NT2/D1 (cell line): Measurements from ENCODE around the gene ZFHX3.

Experiments used
- DNase-seq: peaks from one replicate; pipeline ENCODE4 v3.0.0-alpha.2; 2011; ENCODE audit warnings: low read depth, low spot score
- H3K27me3 ChIP-seq: 2 replicates; pipeline ENCODE4 v1.6.0; 2011; ENCODE audit warnings: mild to moderate bottlenecking; ENCODE audit not compliant: insufficient read length, insufficient read depth
- H3K36me3 ChIP-seq: 2 replicates; pipeline ENCODE4 v1.6.1; 2011; ENCODE audit warnings: mild to moderate bottlenecking, low read length, mixed read lengths; ENCODE audit not compliant: insufficient read depth, insufficient read length
- H3K4me1 ChIP-seq: 2 replicates; pipeline ENCODE4 v1.5.1; 2011; ENCODE audit not compliant: insufficient read depth, insufficient read length
- H3K4me3 ChIP-seq: 2 replicates; pipeline ENCODE4 v1.5.1; 2011; ENCODE audit warnings: low read depth; ENCODE audit not compliant: insufficient read length
- H3K9ac ChIP-seq: 2 replicates; pipeline ENCODE4 v1.6.0; 2011; ENCODE audit warnings: low read depth; ENCODE audit not compliant: insufficient read length
- H3K9me3 ChIP-seq: 2 replicates; pipeline ENCODE4 v1.5.1; 2011; ENCODE audit warnings: mild to moderate bottlenecking, low read length; ENCODE audit not compliant: insufficient read depth
- SUZ12 ChIP-seq: IDR thresholded peaks from 2 replicates; pipeline ENCODE4 v1.6.1; 2011; ENCODE audit not compliant: insufficient read length, insufficient read depth; ENCODE audit errors: extremely low read depth
- YY1 ChIP-seq: IDR thresholded peaks from 2 replicates; pipeline ENCODE4 v1.6.1; 2011; ENCODE audit not compliant: insufficient read length, insufficient read depth
- ZNF274 ChIP-seq: IDR thresholded peaks from 2 replicates; pipeline ENCODE4 v1.6.1; 2011; ENCODE audit warnings: mild to moderate bottlenecking, low read depth, low read length

The ZFHX3 gene

DNA sequence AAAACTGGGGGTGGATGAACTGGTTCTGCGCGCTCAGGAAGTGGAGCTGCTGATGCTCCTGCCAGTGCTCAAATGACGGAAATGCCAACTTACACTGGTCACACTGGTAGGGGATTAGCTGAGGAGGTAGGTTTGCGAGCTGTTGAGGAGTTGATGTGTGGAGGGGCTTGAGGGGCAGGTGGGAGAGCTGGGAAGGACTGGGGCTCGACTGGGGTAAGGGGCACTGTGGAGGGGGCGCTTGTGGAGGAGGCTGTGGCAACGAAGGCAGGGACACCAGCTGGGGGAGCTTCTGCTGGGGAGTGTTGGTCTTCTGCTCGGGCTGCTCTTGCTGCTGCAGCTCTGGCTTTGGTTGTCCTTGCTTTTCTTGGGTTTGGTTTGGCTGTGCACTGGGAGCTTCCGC is 252.9 kb downstream of the ZFHX3 start:
- Histone ChIP-seq H3K4me3 (no peak overlapping the region), H3K9me3 (no peaks in the 10 kb centered on the region), H3K36me3 (peaks cover 67% of the 10 kb centered on the region), H3K9ac (no peak overlapping the region), H3K27me3 (no peaks in the 10 kb centered on the region), H3K4me1 (no peaks in the 10 kb centered on the region)
- no peak for DNase-seq
- TF ChIP-seq ZNF274 (no peak), SUZ12 (no peak), YY1 (no peak)

DNA sequence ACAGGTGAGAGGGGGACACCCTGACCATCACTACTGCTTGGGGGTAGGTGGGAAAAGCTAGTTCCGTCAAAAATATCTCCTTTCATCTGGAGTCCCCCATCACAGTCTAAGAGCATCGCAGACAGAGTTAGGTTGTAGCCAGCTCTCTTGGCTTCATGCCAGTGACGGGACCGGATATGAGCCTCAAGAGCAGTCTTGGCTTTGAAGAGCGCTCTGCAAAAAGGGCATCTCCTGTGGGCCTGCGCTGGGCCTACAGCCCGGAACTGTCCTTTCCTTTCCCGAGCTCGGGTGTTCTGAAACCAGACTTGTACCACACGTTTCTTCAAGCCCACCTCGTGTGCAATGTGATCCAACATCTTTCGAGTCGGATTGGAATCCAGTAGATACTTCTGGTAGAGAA is 253.6 kb downstream of the ZFHX3 start:
- Histone ChIP-seq H3K9me3 (no peaks in the 10 kb centered on the region), H3K4me1 (no peaks in the 10 kb centered on the region), H3K36me3 (peaks cover 66% of the 10 kb centered on the region), H3K27me3 (no peaks in the 10 kb centered on the region), H3K4me3 (no peak overlapping the region), H3K9ac (no peak overlapping the region)
- TF ChIP-seq ZNF274 (no peak), SUZ12 (no peak), YY1 (no peak)
- no peak for DNase-seq

DNA sequence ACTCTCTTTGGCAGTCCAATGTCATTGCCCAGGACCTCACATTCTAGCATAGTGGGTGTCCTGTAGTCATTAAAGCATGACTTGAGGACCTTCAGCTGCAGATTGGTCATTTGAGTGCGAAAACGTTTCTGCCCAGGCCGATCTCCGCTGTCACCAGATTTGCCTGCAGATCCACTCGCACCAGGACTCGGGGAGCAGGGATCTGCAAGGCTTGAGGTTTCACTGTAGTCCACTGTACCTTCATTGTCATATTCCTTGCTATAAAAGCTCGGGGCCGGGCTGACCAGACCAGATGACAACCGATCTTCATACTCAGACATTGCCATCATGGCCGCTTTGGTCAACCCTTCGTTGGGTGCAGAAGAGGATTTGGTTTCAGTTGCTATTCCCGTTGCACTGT is 254.2 kb downstream of the ZFHX3 start:
- H3K4me1 ChIP-seq = no peaks in the 10 kb centered on the region
- H3K9ac ChIP-seq = no peak overlapping the region
- H3K27me3 ChIP-seq = no peaks in the 10 kb centered on the region
- TF ChIP-seq ZNF274 (no peak), SUZ12 (no peak), YY1 (no peak)
- H3K36me3 ChIP-seq = peaks cover 60% of the 10 kb centered on the region
- DNase-seq = no peak
- no peak overlapping the region for H3K4me3 ChIP-seq
- no peaks in the 10 kb centered on the region for H3K9me3 ChIP-seq

DNA sequence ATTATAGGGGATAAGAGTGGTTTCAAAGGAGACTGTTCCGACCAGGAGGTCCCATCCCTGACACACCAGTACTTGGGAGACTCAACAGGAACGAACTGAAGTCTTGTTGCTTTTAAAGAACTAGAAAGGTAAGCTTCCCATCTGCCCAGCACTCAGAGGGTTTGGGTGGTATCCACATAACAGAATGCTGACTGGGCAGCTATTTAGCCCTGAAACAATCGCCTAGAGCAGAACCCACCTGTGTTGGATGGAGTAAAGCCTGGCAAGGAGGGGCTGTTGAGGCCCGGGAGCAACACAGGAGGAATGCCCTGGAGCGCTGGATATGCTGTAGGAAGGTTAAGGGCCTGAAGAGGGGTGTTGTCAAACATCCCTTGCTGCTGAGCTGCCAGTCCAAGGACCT is 254.9 kb downstream of the ZFHX3 start:
- TF ChIP-seq ZNF274 = no peak
- H3K4me1 ChIP-seq = peaks cover 3% of the 10 kb centered on the region
- H3K9ac ChIP-seq = no peak overlapping the region
- H3K36me3 ChIP-seq = peaks cover 54% of the 10 kb centered on the region
- DNase-seq = no peak
- H3K4me3 ChIP-seq = no peak overlapping the region
- no peaks in the 10 kb centered on the region for H3K9me3 ChIP-seq
- H3K27me3 ChIP-seq = no peaks in the 10 kb centered on the region

DNA sequence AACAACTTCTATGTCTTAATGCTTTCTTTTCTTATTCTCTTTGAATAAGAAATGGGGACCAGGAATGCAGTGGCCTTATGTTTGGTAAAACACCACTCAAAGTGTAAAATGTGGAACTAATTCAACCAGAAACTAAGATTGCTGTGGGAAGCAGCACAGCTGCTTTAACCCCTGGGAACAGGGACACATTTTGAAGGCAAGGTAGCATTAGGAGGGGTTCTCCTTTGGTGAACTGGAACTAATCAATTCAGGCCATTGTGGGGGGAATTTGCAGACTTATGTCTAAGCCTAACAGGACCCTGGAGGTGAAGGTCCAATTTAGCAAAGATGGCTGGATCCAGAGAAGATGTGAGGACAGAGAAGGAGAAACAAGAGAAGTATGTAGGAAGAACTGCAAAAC is 256.1 kb downstream of the ZFHX3 start:
- TF ChIP-seq SUZ12 (no peak), ZNF274 (no peak), YY1 (no peak)
- H3K9me3 ChIP-seq = no peaks in the 10 kb centered on the region
- DNase-seq = no peak
- no peak overlapping the region for H3K4me3 ChIP-seq
- H3K4me1 ChIP-seq = peaks cover 6% of the 10 kb centered on the region
- no peak overlapping the region for H3K9ac ChIP-seq
- H3K36me3 ChIP-seq = peaks cover 42% of the 10 kb centered on the region
- no peaks in the 10 kb centered on the region for H3K27me3 ChIP-seq

DNA sequence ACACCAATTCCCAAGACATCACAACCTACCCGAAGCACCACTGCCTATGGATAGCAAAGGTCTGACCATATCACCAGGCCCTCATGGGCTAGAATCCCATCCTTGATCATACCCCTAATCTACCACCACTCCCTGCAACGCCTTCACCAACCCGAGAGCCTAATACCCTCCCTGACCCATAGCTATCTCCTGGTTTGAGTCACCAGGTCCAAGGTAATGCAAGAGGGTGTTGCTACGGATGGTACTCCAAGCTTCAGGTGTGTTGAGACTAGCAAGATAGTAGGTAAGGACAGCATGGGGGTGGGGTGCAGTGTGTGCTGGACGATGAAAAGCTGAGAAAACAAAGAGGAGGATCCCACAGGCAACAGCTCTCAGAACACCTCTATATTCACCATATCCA is 258.0 kb downstream of the ZFHX3 start:
- no peak for DNase-seq
- Histone ChIP-seq H3K9me3 (no peaks in the 10 kb centered on the region), H3K4me3 (no peak overlapping the region), H3K27me3 (peaks cover 2% of the 10 kb centered on the region), H3K36me3 (peaks cover 29% of the 10 kb centered on the region), H3K4me1 (peaks cover 6% of the 10 kb centered on the region), H3K9ac (no peak overlapping the region)
- TF ChIP-seq YY1 (no peak), SUZ12 (no peak), ZNF274 (no peak)

DNA sequence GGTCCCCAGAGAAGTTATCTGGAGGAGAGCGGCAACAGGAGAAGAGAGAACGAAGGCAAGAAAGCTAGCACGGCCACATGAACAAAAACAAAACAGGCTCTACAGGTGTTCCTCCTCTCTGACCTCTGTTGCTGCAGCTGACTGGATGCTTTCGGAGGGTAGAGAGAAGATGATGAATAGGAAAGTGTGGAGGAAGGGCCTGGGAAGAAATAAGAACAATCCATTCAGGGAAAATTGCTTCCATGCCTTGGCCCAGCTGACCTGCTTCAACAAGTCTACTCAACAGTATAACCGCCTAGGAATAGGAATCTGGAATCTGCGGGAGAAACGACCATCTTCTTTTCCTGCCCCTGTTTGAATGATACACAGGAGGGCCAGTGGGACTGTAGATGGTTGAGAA is 258.5 kb downstream of the ZFHX3 start:
- H3K4me1 ChIP-seq = peaks cover 6% of the 10 kb centered on the region
- TF ChIP-seq SUZ12 (no peak), ZNF274 (no peak), YY1 (no peak)
- DNase-seq = no peak
- H3K36me3 ChIP-seq = peaks cover 27% of the 10 kb centered on the region
- H3K9me3 ChIP-seq = no peaks in the 10 kb centered on the region
- no peak overlapping the region for H3K9ac ChIP-seq
- peaks cover 2% of the 10 kb centered on the region for H3K27me3 ChIP-seq
- no peak overlapping the region for H3K4me3 ChIP-seq

DNA sequence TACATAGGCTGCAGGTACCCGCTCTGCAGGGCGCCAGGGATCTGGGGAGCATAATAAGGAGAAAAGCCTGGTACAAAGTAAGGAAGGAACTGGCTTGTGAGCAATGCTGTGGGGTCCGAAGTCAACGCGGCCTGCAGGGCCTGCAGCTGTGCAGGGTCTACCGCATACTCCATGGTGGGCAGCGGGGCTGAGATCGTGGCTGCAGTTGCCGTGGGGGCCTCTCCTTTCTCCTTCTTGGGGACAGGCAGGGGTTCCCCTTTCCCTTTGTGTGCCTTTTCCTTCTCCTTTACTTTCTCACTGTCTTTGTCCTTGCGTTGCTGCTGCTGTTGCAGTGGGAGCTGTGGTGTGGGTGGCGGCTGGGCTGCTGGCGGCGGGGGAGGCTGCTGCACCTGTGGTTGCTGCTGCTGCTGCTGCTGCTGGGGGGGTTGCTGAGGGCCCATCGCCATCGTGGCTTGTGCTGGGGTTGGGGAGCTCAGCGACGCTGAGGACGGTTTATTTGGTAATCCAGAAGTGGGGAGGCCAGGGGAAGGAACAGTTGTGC is 259.6 kb downstream of the ZFHX3 start:
- Histone ChIP-seq H3K9ac (peak overlapping the region; percentile 85), H3K27me3 (peaks cover 2% of the 10 kb centered on the region), H3K36me3 (peaks cover 15% of the 10 kb centered on the region), H3K9me3 (no peaks in the 10 kb centered on the region), H3K4me3 (peak overlapping the region; percentile 50), H3K4me1 (peaks cover 6% of the 10 kb centered on the region)
- DNase-seq = no peak
- TF ChIP-seq ZNF274 (no peak), YY1 (no peak), SUZ12 (no peak)
